IPS-18a (cell line): ENCODE results near the gene ZSCAN1.
"Not testable (repeated sequence)": the region's sequence is repeated elsewhere in the genome, so short reads cannot be mapped to it uniquely, and the experiment has no call there.

ENCODE experiments used
- H3K27ac ChIP-seq: one replicate; pipeline ENCODE4 v1.5.1; 2013; ENCODE audit warnings: low read length
- H3K27me3 ChIP-seq: one replicate; pipeline ENCODE4 v1.6.1; 2013; ENCODE audit warnings: mild to moderate bottlenecking, low read length; ENCODE audit not compliant: control insufficient read depth, insufficient read depth
- H3K36me3 ChIP-seq: one replicate; pipeline ENCODE4 v1.6.1; 2013; ENCODE audit warnings: low read depth, low read length; ENCODE audit not compliant: control insufficient read depth
- H3K4me1 ChIP-seq: one replicate; pipeline ENCODE4 v1.6.1; 2013; ENCODE audit warnings: low read depth, low read length; ENCODE audit not compliant: control insufficient read depth
- H3K4me3 ChIP-seq: one replicate; pipeline ENCODE4 v1.5.1; 2013; ENCODE audit warnings: low read length
- H3K9ac ChIP-seq: one replicate; pipeline ENCODE4 v1.6.1; 2013; ENCODE audit warnings: mild to moderate bottlenecking, low read length, moderate library complexity
- H3K9me3 ChIP-seq: one replicate; pipeline ENCODE4 v1.6.1; 2013; ENCODE audit warnings: low read depth, low read length; ENCODE audit not compliant: control insufficient read depth

The ZSCAN1 gene, protein sequence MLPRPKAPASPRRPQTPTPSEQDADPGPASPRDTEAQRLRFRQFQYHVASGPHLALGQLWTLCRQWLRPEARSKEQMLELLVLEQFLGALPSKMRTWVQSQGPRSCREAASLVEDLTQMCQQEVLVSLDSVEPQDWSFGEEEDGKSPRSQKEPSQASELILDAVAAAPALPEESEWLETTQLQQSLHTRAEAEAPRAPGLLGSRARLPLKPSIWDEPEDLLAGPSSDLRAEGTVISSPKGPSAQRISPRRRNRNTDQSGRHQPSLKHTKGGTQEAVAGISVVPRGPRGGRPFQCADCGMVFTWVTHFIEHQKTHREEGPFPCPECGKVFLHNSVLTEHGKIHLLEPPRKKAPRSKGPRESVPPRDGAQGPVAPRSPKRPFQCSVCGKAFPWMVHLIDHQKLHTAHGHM

DNA sequence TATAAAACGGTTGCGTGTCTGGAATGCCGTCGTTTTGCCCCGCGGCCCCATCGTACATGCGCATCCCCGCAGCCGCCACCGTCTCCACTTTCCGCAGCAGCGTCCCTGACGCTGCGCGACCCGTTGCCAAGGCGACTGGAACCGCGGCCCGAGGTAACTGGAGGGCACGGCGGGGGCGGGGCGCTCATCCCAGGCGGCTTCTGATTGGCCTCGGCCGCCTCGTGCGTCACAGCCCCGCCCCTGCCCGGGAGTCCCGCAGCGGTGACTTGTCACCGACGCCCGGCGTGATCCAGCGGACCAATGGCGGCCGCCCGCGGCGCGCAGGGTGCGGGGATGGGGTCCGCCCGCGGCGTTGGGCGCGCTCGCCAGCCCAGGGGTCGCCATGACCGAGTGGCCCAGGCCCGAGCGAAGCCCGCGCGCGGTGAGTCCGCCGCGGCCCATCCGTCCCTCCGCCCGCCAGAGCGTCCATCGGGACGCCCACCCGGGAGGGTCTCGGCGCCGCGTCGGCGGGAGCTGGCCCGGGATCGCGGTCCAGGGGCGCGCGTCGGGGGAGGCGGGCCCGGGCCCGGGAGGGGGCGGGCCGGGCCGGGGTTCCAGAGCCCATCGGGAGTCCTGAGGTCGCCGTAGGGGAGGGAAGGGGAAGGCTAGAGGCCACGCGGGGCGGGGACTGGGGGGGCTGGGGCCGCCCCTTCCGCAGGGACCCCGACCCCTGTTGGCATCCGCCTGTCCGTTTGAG lies at the start of gene ZSCAN1:
Gene ZSCAN1, plus strand, starts transcription at position 285 of the 736 bp plus-strand sequence. CDS start 3,812 bp downstream, outside the sequence.
- peaks cover 5% of the 10 kb centered on the region for H3K4me1 ChIP-seq
- H3K27me3 ChIP-seq = peaks cover 4% of the 10 kb centered on the region

GRCh38 chr19:57992841-57993240 lies 41.0 kb upstream of the ZSCAN1 start:
- Histone ChIP-seq H3K36me3 (peaks cover 32% of the 10 kb centered on the region), H3K4me1 (no peaks in the 10 kb centered on the region), H3K27ac (no peak overlapping the region), H3K27me3 (no peaks in the 10 kb centered on the region), H3K4me3 (no peak overlapping the region), H3K9ac (no peak overlapping the region), H3K9me3 (peaks cover 17% of the 10 kb centered on the region)

More for the DNA sequence above, at the start of gene ZSCAN1:
- H3K36me3 ChIP-seq = no peaks in the 10 kb centered on the region
- peak within 1 kb of the TSS; percentile 63 for H3K4me3 ChIP-seq
- H3K9ac ChIP-seq = peak within 1 kb of the TSS; percentile 42
- no peaks in the 10 kb centered on the region for H3K9me3 ChIP-seq
- no peak within 1 kb of the TSS for H3K27ac ChIP-seq

DNA sequence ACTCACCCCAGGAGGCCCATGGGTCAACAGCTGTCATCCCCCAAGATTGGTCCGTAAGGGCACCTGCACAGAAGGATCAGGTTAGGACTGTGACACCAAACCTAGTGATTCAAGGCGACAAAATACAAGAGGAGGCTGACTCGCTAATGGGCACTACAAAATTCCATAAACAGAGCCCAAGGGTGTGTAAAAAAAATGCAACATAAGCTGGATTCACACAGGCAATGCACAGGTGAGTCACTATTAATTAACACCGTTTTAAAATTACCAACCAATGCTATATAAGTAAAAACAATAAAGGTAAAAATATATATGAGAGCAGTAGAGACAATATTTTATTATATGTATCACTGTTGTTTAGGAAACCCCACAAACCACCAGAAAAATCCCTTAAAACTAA lies 33.1 kb upstream of the ZSCAN1 start:
- Histone ChIP-seq H3K4me3 (peak overlapping the region; percentile 81), H3K4me1 (peaks cover 8% of the 10 kb centered on the region), H3K27me3 (no peaks in the 10 kb centered on the region), H3K36me3 (peaks cover 48% of the 10 kb centered on the region), H3K9ac (no peak overlapping the region), H3K27ac (no peak overlapping the region), H3K9me3 (no peaks in the 10 kb centered on the region)

DNA sequence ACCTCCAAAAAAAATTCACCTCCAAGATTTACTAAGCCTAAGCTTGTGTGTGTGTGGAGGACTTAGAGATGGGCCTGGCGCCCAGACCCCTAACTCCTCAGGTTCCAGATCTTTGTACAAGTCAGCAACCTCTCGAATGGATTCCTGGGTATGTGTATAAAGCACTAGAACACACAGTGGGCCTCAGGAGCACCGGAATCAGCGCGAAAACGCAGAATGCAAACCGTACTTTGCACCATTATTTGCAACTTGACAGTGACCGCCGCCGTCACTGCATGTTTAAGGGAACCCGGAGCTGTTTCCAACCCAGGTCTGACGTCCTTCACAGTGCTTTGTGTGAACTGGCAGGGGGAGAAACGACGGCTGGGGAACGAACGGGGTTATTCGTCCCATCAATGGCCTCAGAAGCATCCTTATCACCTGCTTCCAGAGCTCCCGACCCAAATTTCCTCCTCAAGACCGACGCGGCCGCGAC lies 31.9 kb upstream of the ZSCAN1 start:
- Histone ChIP-seq H3K27me3 (no peaks in the 10 kb centered on the region), H3K27ac (peak overlapping the region; percentile 77), H3K9ac (peak overlapping the region; percentile 84), H3K4me3 (peak overlapping the region; percentile 81), H3K4me1 (peaks cover 8% of the 10 kb centered on the region), H3K36me3 (peaks cover 55% of the 10 kb centered on the region), H3K9me3 (peaks cover 2% of the 10 kb centered on the region)

GRCh38 chr19:58002384-58003173 lies 31.2 kb upstream of the ZSCAN1 start, which contains the start of gene ZNF606:
TSS of gene ZNF606 (minus strand) at chr19:58002820. CDS start at chr19:58001319, 1,501 bp downstream.
- Histone ChIP-seq H3K27ac (peak within 1 kb of the TSS; percentile 77), H3K36me3 (peaks cover 51% of the 10 kb centered on the region), H3K4me1 (peaks cover 8% of the 10 kb centered on the region), H3K9me3 (peaks cover 3% of the 10 kb centered on the region), H3K4me3 (peak within 1 kb of the TSS; percentile 81), H3K27me3 (no peaks in the 10 kb centered on the region), H3K9ac (peak within 1 kb of the TSS; percentile 84)

DNA sequence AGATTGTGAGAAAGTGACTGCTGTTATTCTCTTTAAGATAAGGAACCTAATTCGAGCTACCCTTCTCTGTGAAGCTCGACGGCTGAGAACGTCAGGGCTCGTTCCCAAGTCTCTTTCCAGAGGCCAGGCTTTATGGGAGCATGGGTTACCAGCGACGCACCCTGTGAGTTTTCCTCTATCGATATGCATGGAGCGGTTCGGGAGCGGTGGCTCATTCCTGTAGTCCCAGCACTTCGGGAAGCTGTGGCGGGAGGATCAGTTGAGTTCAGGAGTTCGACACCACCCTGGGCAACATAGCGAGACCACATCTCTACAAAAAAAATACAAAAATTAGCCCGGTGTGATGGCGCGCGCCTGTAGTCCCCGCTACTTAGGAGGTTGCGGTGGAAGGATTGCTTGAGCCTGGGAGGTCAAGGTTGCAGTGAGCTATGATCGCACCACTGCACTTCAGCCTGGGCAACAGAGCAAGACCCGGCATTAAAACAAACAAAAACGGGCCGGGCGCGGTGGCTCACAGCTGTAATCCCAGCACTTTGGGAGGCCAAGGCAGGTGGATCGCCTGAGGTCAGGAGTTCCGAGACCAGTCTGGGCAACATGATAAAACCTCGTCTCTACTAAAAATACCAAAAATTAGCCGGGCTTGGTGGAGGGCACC lies 30.5 kb upstream of the ZSCAN1 start:
- Histone ChIP-seq H3K9me3 (peaks cover 3% of the 10 kb centered on the region), H3K9ac (peak overlapping the region; percentile 84)

GRCh38 chr19:58007285-58007684 lies 26.5 kb upstream of the ZSCAN1 start:
- Histone ChIP-seq H3K36me3 (peaks cover 28% of the 10 kb centered on the region), H3K9ac (no peak overlapping the region), H3K4me3 (no peak overlapping the region), H3K27ac (no peak overlapping the region), H3K27me3 (no peaks in the 10 kb centered on the region), H3K9me3 (peaks cover 3% of the 10 kb centered on the region), H3K4me1 (no peaks in the 10 kb centered on the region)

More for the DNA sequence above, 30.5 kb upstream of the ZSCAN1 start:
- Histone ChIP-seq H3K27ac (peak overlapping the region; percentile 59), H3K4me1 (peaks cover 8% of the 10 kb centered on the region), H3K27me3 (no peaks in the 10 kb centered on the region), H3K36me3 (peaks cover 47% of the 10 kb centered on the region), H3K4me3 (peak overlapping the region; percentile 81)

DNA sequence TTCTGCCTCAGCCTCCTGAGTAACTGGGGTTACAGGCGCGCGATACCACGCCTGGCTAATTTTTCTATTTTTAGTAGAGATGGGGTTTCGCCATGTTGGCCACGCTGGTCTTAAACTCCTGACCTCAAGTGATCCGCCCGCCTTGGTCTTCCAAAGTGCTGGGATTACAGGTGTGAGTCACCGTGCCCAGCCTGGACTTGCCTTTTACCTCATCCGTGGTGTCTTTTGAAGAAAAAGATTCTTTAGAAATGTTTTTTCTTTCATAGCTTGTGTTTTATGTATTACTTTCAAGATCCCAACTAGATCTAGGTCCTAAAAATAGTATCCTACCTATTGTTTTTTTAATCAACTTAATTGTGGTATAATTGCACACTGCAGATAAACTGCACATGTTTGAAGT lies 24.9 kb upstream of the ZSCAN1 start:
- not testable (repeated sequence) for H3K27me3 ChIP-seq, H3K9me3 ChIP-seq, H3K9ac ChIP-seq, H3K4me1 ChIP-seq, H3K27ac ChIP-seq
- H3K4me3 ChIP-seq = peak overlapping the region; percentile 40
- H3K36me3 ChIP-seq = peaks cover 28% of the 10 kb centered on the region

DNA sequence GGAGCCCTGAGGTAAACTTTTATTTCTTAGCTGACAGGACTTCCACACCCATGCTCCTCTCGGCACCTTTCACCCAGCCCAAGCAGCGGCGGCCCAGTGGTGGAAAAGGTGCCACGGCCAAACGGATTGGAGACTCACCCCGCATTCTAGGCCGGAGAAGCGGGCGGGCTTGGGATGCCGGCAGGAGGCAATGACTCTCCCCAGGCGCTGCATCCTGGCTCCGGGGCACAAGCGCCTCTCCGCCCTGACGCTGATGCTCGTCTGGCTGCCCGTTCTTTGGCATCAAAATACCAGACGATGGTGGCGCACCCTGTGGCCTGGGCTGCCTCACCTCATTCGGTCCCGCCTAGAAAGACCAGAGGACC lies 24.5 kb upstream of the ZSCAN1 start:
- Histone ChIP-seq H3K36me3 (peaks cover 26% of the 10 kb centered on the region), H3K4me3 (peak overlapping the region; percentile 40), H3K27ac (no peak overlapping the region), H3K9me3 (peaks cover 6% of the 10 kb centered on the region), H3K9ac (no peak overlapping the region), H3K4me1 (no peaks in the 10 kb centered on the region), H3K27me3 (no peaks in the 10 kb centered on the region)

GRCh38 chr19:58009666-58010301 lies 24.0 kb upstream of the ZSCAN1 start:
- no peaks in the 10 kb centered on the region for H3K4me1 ChIP-seq
- H3K4me3 ChIP-seq = peak overlapping the region; percentile 40
- peaks cover 6% of the 10 kb centered on the region for H3K9me3 ChIP-seq
- H3K9ac ChIP-seq = no peak overlapping the region
- no peak overlapping the region for H3K27ac ChIP-seq
- H3K27me3 ChIP-seq = no peaks in the 10 kb centered on the region
- peaks cover 21% of the 10 kb centered on the region for H3K36me3 ChIP-seq
